ENCODE measurements around the gene LRCOL1.

DNA sequence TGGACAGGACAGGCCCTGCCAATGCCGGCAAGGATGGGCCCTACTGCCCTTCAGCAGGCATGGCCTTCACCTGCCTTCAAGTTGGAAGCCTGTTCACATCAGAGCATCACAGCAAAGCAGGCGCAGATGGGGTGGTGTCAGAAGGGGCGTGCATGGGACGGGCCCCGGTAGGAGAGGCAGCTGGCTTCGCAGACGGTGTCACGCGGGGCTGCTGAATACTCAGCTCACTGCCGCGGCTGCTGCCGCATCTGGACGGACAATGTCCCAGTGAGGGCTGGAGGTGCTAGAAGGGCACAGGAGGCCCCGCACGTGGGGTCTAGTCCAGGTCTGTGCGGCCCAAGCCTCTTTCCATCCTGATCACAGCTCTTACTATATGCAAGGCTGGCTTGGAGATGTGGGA lies 42.1 kb downstream of the LRCOL1 start:
- TF ChIP-seq CTCF (IDR thresholded peaks at IDR 0.05; ENCODE audit: low read length) (no peak), EZH2 (IDR thresholded peaks at IDR 0.05; ENCODE audit: borderline replicate concordance, low read length) (no peak)
